K562 (cell line): ENCODE results near the gene SV2C. TPM values are rescaled to one million over a fixed set of nuclear protein-coding genes. Genes with fewer than 3 reads are reported as not detected.

ENCODE experiments used
- ATAC-seq: fragments of 200-7000 bp; cut with Tn5 transposase; 3 replicates; pipeline ENCODE4 v1.9.1; 2020; ENCODE audit warnings: moderate library complexity
- BruUV-seq: library from RNA; stranded (reverse); fragments of 400-500 nt; replicated peaks from 2 replicates; lab custom pipeline; 2021; lab: Mats Ljungman, UMichigan
- CTCF ChIA-PET: fragments of 300-600 bp; formaldehyde crosslinking; extraction: SDS; loops from one replicate; lab custom pipeline; 2021; ENCODE audit warnings: low intra/inter-chr PET ratio; lab: Yijun Ruan, JAX
- POLR2A ChIA-PET: fragments of 300-600, 350-650 bp; sonication (Branson Sonifier 250); formaldehyde crosslinking; extraction: SDS; loops from one replicate; lab custom pipeline; 2021; ENCODE audit warnings: antibody characterized with exemption, inconsistent platforms; lab: Yijun Ruan, JAX
- DNase-seq, 4 experiments: peaks; one replicate each; pipeline versions ENCODE4 v3.0.0 to v3.0.0-alpha.2; 2011 to 2018; ENCODE audit warnings: low spot score in 3 of 4, mixed read lengths in 3 of 4; ENCODE audit errors: extremely low read depth in 1 of 4
- FAIRE-seq: peaks from 2 replicates; lab custom pipeline; 2011; peaks lifted over from hg19 to GRCh38; lab: Jason Lieb, UNC
- H2AFZ ChIP-seq: 2 replicates; pipeline ENCODE4 v1.6.0; 2011; ENCODE audit warnings: low read depth, low read length, control low read depth, inconsistent platforms
- H3K27ac ChIP-seq: fragments of 200-600 bp; 3 replicates; pipeline ENCODE4 v1.8.0; 2011; ENCODE audit warnings: low read depth, mild to moderate bottlenecking, control low read depth, inconsistent platforms, low read length, moderate library complexity, mixed read lengths; ENCODE audit errors: extremely low read depth
- H3K27me3 ChIP-seq, 2 experiments: fragments of 300-600 bp in 1 of 2; 2 replicates in 1 of 2; 3 replicates in 1 of 2; pipeline versions ENCODE4 v1.6.0 to v1.8.0; 2011; ENCODE audit warnings: inconsistent platforms in 2 of 2, low read length in 2 of 2, mild to moderate bottlenecking in 1 of 2, mixed read lengths in 1 of 2, moderate library complexity in 1 of 2; ENCODE audit not compliant: control insufficient read depth in 2 of 2, insufficient read depth in 2 of 2
- H3K36me3 ChIP-seq: fragments of 300-600 bp; 3 replicates; pipeline ENCODE4 v1.8.0; 2011; ENCODE audit warnings: mild to moderate bottlenecking, low read length, inconsistent platforms; ENCODE audit not compliant: control insufficient read depth, insufficient read depth
- H3K4me1 ChIP-seq, 2 experiments: fragments of 200-600 bp in 1 of 2; replicated peaks in 1 of 2; 2 replicates in 1 of 2; 3 replicates in 1 of 2; pipeline versions ENCODE4 v1.5.1 to v1.8.0; 2011; ENCODE audit warnings: inconsistent platforms in 2 of 2, low read length in 2 of 2, mild to moderate bottlenecking in 1 of 2, mixed read lengths in 1 of 2, moderate library complexity in 1 of 2; ENCODE audit not compliant: control insufficient read depth in 2 of 2, insufficient read depth in 2 of 2
- H3K4me2 ChIP-seq: 2 replicates; pipeline ENCODE4 v1.6.1; 2011; ENCODE audit warnings: low read length, control low read depth, inconsistent platforms, mixed read lengths; ENCODE audit not compliant: insufficient read depth
- H3K4me3 ChIP-seq: fragments of 200-600 bp; sonication (generic), shearing (Covaris generic); 2 replicates; pipeline ENCODE4 v1.5.1; 2016; ENCODE audit warnings: control low read depth, inconsistent platforms
- H3K79me2 ChIP-seq: fragments of 200-600 bp; 3 replicates; pipeline ENCODE4 v1.8.0; 2011; ENCODE audit warnings: low read length, inconsistent platforms; ENCODE audit not compliant: control insufficient read depth, insufficient read depth
- H3K9ac ChIP-seq, 2 experiments: 2 replicates each; pipeline versions ENCODE4 v1.6.0 to v1.6.1; 2011; ENCODE audit warnings: low read depth in 2 of 2, low read length in 2 of 2, control low read depth in 1 of 2, inconsistent platforms in 1 of 2, mild to moderate bottlenecking in 1 of 2, mixed read lengths in 1 of 2; ENCODE audit not compliant: insufficient read depth in 1 of 2
- H3K9me1 ChIP-seq: one replicate; pipeline ENCODE4 v1.6.0; 2011; ENCODE audit warnings: inconsistent platforms, mild to moderate bottlenecking, low read length, moderate library complexity; ENCODE audit not compliant: control insufficient read depth, insufficient read depth
- H3K9me3 ChIP-seq: replicated peaks from 2 replicates; pipeline ENCODE4 v1.5.1; 2011; ENCODE audit warnings: low read depth, low read length, inconsistent platforms; ENCODE audit not compliant: control insufficient read depth, insufficient read depth
- H4K20me1 ChIP-seq: replicated peaks from 2 replicates; pipeline ENCODE4 v1.6.1; 2011; ENCODE audit warnings: low read length, inconsistent platforms, mixed read lengths; ENCODE audit not compliant: control insufficient read depth, insufficient read depth
- KLF13 ChIP-seq: fragments of 450-650 bp; IDR thresholded peaks from 2 replicates; pipeline ENCODE4 v1.6.1; 2016; ENCODE audit warnings: missing genetic modification characterization, low read depth, mild to moderate bottlenecking, missing compliant biosample characterization, moderate library complexity, borderline replicate concordance
- MITF ChIP-seq: IDR thresholded peaks from 2 replicates; pipeline ENCODE4 v1.6.1; 2014; ENCODE audit warnings: antibody characterized with exemption
- NFXL1 ChIP-seq: fragments of 450-650 bp; formaldehyde crosslinking; IDR thresholded peaks from 2 replicates; pipeline ENCODE4 v1.4.0; 2021; ENCODE audit warnings: mild to moderate bottlenecking
- PHF21A ChIP-seq: fragments of 450-650 bp; IDR thresholded peaks from 2 replicates; pipeline ENCODE4 v1.6.1; 2017; ENCODE audit warnings: low read depth, borderline replicate concordance
- POLR2G ChIP-seq: fragments of 200-400 bp; formaldehyde crosslinking; IDR thresholded peaks from 2 replicates; pipeline ENCODE4 v1.6.1; 2017; ENCODE audit warnings: low read depth, mild to moderate bottlenecking, antibody characterized with exemption, low read length, moderate library complexity
- VEZF1 ChIP-seq: fragments of 200-800 bp; sonication (Bioruptor generic); IDR thresholded peaks from 2 replicates; pipeline ENCODE4 v1.6.1; 2017; ENCODE audit warnings: missing genetic modification characterization, missing compliant biosample characterization
- ZNF140 ChIP-seq: fragments of 250-450 bp; sonication (Bioruptor Pico); IDR thresholded peaks from 2 replicates; pipeline ENCODE4 v1.8.0; 2021; ENCODE audit warnings: moderate library complexity, mild to moderate bottlenecking, inconsistent platforms
- ZNF253 ChIP-seq: fragments of 250-450 bp; sonication (Bioruptor Pico); conservative IDR thresholded peaks from 2 replicates; pipeline ENCODE4 v1.6.1; 2021; ENCODE audit warnings: mild to moderate bottlenecking
- WGBS: fragments of 100-300 bp; shearing (Covaris generic); methylation state at CpG from one replicate; pipeline ENCODE4 v1.1.6; 2016; ENCODE audit warnings: low coverage, mixed read lengths; ENCODE audit not compliant: insufficient coverage; ENCODE audit errors: missing lambda C conversion rate; 5-methylcytosine and 5-hydroxymethylcytosine counted together
- in situ Hi-C: fragments of 300-500 bp; cut with MboI; formaldehyde crosslinking; loops from 4 replicates; pipeline ENCODE4 v1.15.0; 2018; ENCODE audit warnings: inconsistent platforms, mixed read lengths
- intact Hi-C: fragments of 100-400 bp; cut with micrococcal nuclease; formaldehyde crosslinking; loops from 2 replicates; pipeline ENCODE4 v1.14.2; 2022
- polyA plus RNA-seq, 8 experiments: library from polyadenylated mRNA; depleted of rRNA in 4 of 8; stranded (reverse) in 5 of 8; unstranded in 3 of 8; fragments of >200 nt; fragmentation: Nextera tagmentation in 2 of 8; fragmentation: Illumina TruSeq in 1 of 8; extraction: Ambion mirVana in 2 of 8; extraction: Trizol in 1 of 8; gene quantifications; 2 replicates each; pipeline versions ENCODE4 v1.2.1 to v1.2.3, GENCODE V29; 2011 to 2014; ENCODE audit warnings: inconsistent platforms in 1 of 8, missing spikeins in 1 of 8
- total RNA-seq, 7 experiments: library from RNA; depleted of rRNA in 6 of 7; stranded (reverse); fragments of >200 nt in 6 of 7; fragmentation: Illumina TruSeq in 2 of 7; extraction: Trizol in 2 of 7; gene quantifications; 2 replicates each; pipeline versions ENCODE4 v1.2.1 to v1.2.3, GENCODE V29; 2011 to 2021; ENCODE audit warnings: low replicate concordance in 1 of 7
- TF ChIP-seq, protein P1 (sequence below): fragments of 250-450 bp; sonication (Bioruptor Pico); IDR thresholded peaks from 2 replicates; pipeline ENCODE4 v1.4.0; 2020; ENCODE audit warnings: mild to moderate bottlenecking, moderate library complexity
- TF ChIP-seq, protein P2 (sequence below): fragments of 450-650 bp; conservative IDR thresholded peaks from 2 replicates; pipeline ENCODE4 v1.6.1; 2016; ENCODE audit warnings: missing genetic modification characterization, low read depth, mild to moderate bottlenecking, control low read depth, missing compliant biosample characterization
- TF ChIP-seq, protein P3 (sequence below): fragments of 250-450 bp; sonication (Bioruptor Pico); IDR thresholded peaks from 2 replicates; pipeline ENCODE4 v1.9.0; 2021; ENCODE audit warnings: mild to moderate bottlenecking
- TF ChIP-seq, protein P4 (sequence below): sonication (generic); formaldehyde crosslinking; IDR thresholded peaks from 2 replicates; pipeline ENCODE4 v1.8.0; 2022; ENCODE audit warnings: mild to moderate bottlenecking, missing genetic modification reagents

The SV2C gene
- total and polyA plus RNA-seq, 9 of the 15 experiments (the other 6 are each of a cell fraction or from before 2014, with no cell fraction given) = 0.05 TPM; not detected in 8

DNA sequence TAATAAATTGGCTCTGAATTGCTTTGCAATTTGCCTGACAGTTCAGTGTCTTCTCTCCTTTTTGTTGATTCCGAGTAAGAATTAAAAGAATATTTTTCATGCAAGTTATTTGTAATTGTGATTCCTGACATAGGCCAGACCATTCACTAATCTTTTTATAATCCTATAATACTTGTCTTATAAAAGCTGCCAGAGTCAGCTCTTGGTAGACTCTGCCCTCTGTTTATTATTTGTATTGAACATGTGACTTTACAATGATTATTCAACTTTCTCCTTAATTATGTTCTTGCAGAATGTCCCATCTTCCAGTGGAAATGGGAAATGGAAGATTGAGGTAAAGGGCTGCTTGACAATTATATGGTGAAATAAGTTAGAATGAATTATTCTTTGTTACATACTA is 121.0 kb downstream of the SV2C start:
- intact Hi-C loops = no loop called here
- Histone ChIP-seq H3K79me2 (no peaks in the 10 kb centered on the region), H4K20me1 (no peaks in the 10 kb centered on the region), H3K9me1 (no peaks in the 10 kb centered on the region), H3K9me3 (0 out of 2 replicates have a peak, but pooled peaks cover 2% of the 10 kb centered on the region), H3K9ac (no peak overlapping the region), H3K36me3 (no peaks in the 10 kb centered on the region), H2AFZ (no peak overlapping the region), H3K27ac (no peak overlapping the region), H3K4me3 (no peak overlapping the region), H3K4me1 (no peaks in the 10 kb centered on the region), H3K4me2 (no peak overlapping the region), H3K27me3 (no peaks in the 10 kb centered on the region)
- 6% methylated on average over 1 of the region's 1 CpG for WGBS
- ChIA-PET CTCF (no interaction called here), POLR2A (no interaction called here)
- FAIRE-seq (no peak), DNase-seq (no peak), ATAC-seq (no peak)
- in situ Hi-C loops = no loop called here
- no TSS peak for BruUV-seq
- TF ChIP-seq KLF13 (no peak), POLR2G (no peak), PHF21A (no peak), NFXL1 (CRISPR knock-in tag) (no peak), VEZF1 (no peak), MITF (no peak), ZNF253 (CRISPR knock-in tag) (no peak), ZNF140 (CRISPR knock-in tag) (no peak)
- TF ChIP-seq, protein P1, sequence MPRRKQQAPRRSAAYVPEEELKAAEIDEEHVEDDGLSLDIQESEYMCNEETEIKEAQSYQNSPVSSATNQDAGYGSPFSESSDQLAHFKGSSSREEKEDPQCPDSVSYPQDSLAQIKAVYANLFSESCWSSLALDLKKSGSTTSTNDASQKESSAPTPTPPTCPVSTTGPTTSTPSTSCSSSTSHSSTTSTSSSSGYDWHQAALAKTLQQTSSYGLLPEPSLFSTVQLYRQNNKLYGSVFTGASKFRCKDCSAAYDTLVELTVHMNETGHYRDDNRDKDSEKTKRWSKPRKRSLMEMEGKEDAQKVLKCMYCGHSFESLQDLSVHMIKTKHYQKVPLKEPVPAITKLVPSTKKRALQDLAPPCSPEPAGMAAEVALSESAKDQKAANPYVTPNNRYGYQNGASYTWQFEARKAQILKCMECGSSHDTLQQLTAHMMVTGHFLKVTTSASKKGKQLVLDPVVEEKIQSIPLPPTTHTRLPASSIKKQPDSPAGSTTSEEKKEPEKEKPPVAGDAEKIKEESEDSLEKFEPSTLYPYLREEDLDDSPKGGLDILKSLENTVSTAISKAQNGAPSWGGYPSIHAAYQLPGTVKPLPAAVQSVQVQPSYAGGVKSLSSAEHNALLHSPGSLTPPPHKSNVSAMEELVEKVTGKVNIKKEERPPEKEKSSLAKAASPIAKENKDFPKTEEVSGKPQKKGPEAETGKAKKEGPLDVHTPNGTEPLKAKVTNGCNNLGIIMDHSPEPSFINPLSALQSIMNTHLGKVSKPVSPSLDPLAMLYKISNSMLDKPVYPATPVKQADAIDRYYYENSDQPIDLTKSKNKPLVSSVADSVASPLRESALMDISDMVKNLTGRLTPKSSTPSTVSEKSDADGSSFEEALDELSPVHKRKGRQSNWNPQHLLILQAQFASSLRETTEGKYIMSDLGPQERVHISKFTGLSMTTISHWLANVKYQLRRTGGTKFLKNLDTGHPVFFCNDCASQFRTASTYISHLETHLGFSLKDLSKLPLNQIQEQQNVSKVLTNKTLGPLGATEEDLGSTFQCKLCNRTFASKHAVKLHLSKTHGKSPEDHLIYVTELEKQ (CRISPR knock-in tag) = no peak
- TF ChIP-seq, protein P2, sequence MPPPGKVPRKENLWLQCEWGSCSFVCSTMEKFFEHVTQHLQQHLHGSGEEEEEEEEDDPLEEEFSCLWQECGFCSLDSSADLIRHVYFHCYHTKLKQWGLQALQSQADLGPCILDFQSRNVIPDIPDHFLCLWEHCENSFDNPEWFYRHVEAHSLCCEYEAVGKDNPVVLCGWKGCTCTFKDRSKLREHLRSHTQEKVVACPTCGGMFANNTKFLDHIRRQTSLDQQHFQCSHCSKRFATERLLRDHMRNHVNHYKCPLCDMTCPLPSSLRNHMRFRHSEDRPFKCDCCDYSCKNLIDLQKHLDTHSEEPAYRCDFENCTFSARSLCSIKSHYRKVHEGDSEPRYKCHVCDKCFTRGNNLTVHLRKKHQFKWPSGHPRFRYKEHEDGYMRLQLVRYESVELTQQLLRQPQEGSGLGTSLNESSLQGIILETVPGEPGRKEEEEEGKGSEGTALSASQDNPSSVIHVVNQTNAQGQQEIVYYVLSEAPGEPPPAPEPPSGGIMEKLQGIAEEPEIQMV = no peak
- TF ChIP-seq, protein P3, sequence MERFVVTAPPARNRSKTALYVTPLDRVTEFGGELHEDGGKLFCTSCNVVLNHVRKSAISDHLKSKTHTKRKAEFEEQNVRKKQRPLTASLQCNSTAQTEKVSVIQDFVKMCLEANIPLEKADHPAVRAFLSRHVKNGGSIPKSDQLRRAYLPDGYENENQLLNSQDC (CRISPR knock-in tag) = no peak
- TF ChIP-seq, protein P4, sequence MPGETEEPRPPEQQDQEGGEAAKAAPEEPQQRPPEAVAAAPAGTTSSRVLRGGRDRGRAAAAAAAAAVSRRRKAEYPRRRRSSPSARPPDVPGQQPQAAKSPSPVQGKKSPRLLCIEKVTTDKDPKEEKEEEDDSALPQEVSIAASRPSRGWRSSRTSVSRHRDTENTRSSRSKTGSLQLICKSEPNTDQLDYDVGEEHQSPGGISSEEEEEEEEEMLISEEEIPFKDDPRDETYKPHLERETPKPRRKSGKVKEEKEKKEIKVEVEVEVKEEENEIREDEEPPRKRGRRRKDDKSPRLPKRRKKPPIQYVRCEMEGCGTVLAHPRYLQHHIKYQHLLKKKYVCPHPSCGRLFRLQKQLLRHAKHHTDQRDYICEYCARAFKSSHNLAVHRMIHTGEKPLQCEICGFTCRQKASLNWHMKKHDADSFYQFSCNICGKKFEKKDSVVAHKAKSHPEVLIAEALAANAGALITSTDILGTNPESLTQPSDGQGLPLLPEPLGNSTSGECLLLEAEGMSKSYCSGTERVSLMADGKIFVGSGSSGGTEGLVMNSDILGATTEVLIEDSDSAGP (CRISPR knock-in tag) = no peak
